ENCODE measurements around the gene ATP6V1C2.
"Not testable (repeated sequence)": the region's sequence is repeated elsewhere in the genome, so short reads cannot be mapped to it uniquely, and the experiment has no call there.

ATP6V1C2 gene

GRCh38 chr2:10812362-10813162 is 91.1 kb downstream of the ATP6V1C2 start, which contains the start of gene PDIA6:
TSS of gene PDIA6 (minus strand) at chr2:10812785. CDS start at chr2:10812696, 89 bp downstream.
- no peaks in the 10 kb centered on the region for H3K9me3 ChIP-seq
- H3K27me3 ChIP-seq (ENCODE audit: low read depth), result no peaks in the 10 kb centered on the region
- DNase-seq (ENCODE audit: low spot score in 2 of 2), result peak; percentile 91 to 98
- H3K4me1 ChIP-seq, result peaks cover 20% of the 10 kb centered on the region
- H3K4me3 ChIP-seq, result peak within 1 kb of the TSS; percentile 76
- in situ Hi-C loops (cut with MboI; ENCODE audit: low sequenced_read_pairs), result no loop called here
- peaks cover 17% of the 10 kb centered on the region for H3K36me3 ChIP-seq (replicated peaks)

DNA sequence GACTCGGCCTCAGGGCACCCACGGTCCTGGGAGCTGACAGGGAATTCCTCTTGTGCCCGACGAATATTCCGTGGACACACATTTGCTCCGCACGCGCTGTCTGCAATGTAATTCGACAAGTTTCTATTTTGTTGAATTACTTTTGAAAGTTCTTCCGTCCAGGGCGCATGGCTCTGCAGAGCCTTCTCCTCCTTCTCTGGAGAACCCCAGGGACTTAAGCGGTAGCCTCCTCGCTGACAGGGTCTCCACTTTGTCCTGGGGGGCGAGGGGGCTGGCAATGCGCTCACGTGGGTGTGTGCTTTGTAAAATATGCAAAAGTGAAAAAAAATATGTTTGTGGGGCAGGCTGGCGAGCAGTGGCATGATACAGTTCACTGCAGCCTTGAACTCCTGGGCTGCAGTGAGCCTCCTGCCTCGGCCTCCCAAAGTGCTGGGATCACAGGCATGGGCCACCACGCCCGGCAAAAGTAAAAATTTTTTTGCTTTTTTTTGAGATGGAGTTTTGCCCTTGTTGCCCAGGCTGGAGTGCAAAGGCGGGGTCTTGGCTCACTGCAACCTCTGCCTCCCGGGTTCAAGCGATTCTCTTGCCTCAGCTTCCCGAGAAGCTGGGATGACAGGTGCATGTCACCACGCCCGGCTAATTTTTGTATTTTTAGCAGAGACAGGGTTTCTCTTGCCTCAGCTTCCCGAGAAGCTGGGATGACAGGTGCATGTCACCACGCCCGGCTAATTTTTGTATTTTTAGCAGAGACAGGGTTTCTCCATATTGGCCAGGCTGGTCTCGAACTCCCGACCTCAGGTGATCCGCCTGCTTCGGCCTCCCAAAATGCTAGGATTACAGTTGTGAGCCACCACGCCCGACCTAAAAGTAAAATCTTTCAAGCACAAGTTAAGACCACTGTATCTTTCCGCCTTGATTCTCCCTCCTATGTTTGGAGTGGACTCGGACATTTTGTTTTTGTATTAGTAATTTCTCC is 92.0 kb downstream of the ATP6V1C2 start:
- peak overlapping the region; percentile 76 for H3K4me3 ChIP-seq
- in situ Hi-C loops (cut with MboI; ENCODE audit: low sequenced_read_pairs); DNase-seq (ENCODE audit: low spot score in 2 of 2): not testable (repeated sequence)

DNA sequence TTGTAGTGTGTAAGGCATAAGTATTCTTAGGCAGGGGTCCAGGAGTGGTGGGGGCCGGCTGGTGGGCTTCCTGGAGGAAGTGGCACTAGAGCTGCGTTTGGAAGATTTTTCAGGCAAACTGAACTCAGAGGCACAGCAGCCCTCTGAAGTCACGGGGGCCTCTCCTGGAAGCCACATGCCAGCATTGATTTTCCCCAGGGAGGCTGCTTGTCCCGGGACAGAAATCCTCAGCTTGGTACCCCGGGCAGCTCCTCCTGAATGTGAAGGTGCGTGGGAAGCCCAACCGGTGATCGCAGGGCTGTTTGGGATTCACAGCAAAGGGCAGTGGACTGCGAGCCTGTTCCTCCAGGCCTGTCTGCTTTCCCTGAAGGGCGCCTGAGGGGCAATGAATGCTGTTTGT is 92.7 kb downstream of the ATP6V1C2 start:
- Histone ChIP-seq H3K4me3 (no peak overlapping the region), H3K27me3 (ENCODE audit: low read depth) (peaks cover under 1% of the 10 kb centered on the region; the same call in 1 of the 2 replicates), H3K36me3 (replicated peaks) (peaks cover 2% of the 10 kb centered on the region), H3K9me3 (no peaks in the 10 kb centered on the region), H3K4me1 (peaks cover 20% of the 10 kb centered on the region)
- DNase-seq (ENCODE audit: low spot score in 2 of 2), result peak in 1 of 2 experiments; percentile 23
- in situ Hi-C loops (cut with MboI; ENCODE audit: low sequenced_read_pairs), result no loop called here

More for the DNA sequence above, 92.0 kb downstream of the ATP6V1C2 start:
- H3K27me3 ChIP-seq (ENCODE audit: low read depth); H3K9me3 ChIP-seq; H3K36me3 ChIP-seq (replicated peaks): not testable (repeated sequence)
- peaks cover 20% of the 10 kb centered on the region for H3K4me1 ChIP-seq

- in situ Hi-C loops (cut with MboI; ENCODE audit: low sequenced_read_pairs), result no loop called here
- no peak for DNase-seq (ENCODE audit: low spot score in 2 of 2)
- H3K4me1 ChIP-seq, result peaks cover 19% of the 10 kb centered on the region
- peaks cover 6% of the 10 kb centered on the region; the same call in 1 of the 2 replicates for H3K27me3 ChIP-seq (ENCODE audit: low read depth)
- no peaks in the 10 kb centered on the region for H3K9me3 ChIP-seq
- no peak overlapping the region for H3K4me3 ChIP-seq
- no peaks in the 10 kb centered on the region for H3K36me3 ChIP-seq (replicated peaks)
These were observed 93.3 kb downstream of the ATP6V1C2 start for GRCh38 chr2:10814571-10815331.

DNA sequence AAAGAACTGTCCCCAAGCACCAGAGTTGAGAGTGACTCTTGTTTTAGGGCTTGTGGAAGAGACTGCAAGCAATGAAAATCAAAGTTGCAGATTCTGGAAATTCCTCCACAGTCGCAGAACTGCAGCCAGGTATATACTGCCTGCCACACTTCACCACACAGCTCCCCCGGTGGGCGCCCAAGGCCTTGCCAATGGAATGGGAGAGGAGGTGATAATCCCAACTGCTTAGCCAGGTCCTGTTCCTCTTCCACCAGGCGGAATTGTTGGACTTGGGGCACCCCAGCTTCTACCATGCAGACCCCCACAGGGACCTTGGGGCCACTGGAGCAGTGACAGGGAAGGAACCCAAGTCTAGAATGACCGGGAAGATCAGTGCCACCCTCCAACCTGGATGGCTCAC is 96.0 kb downstream of the ATP6V1C2 start:
- in situ Hi-C loops (cut with MboI; ENCODE audit: low sequenced_read_pairs), result no loop called here

GRCh38 chr2:10818305-10818704 is 96.9 kb downstream of the ATP6V1C2 start:
- H3K27me3 ChIP-seq (ENCODE audit: low read depth), result peaks cover 17% of the 10 kb centered on the region; the same call in 1 of the 2 replicates

More for the DNA sequence above, 96.0 kb downstream of the ATP6V1C2 start:
- Histone ChIP-seq H3K4me3 (no peak overlapping the region), H3K36me3 (replicated peaks) (no peaks in the 10 kb centered on the region), H3K4me1 (peaks cover 8% of the 10 kb centered on the region; the same call in 1 of the 2 replicates), H3K9me3 (no peaks in the 10 kb centered on the region), H3K27me3 (ENCODE audit: low read depth) (peaks cover 17% of the 10 kb centered on the region; the same call in 1 of the 2 replicates)
- no peak for DNase-seq (ENCODE audit: low spot score in 2 of 2)

DNA sequence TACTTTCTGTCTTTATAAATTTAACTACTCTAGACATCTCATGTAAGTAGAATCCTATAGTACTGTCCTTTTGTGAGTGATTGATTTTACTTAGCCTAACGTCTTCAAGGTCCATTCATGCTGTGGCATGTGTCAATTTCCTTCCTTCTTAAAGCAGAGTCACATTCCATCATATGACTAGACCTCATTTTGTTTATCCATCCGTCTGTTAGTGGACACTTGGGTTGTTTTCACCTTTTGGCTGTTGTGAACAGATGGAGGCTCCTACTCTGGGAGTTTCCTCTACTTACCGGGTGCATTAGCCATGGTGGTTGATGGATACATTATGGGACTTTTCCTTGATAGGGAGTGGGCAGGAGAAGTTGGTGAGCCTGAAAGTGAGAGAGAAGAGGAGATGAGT is 97.6 kb downstream of the ATP6V1C2 start:
- H3K27me3 ChIP-seq (ENCODE audit: low read depth), result peaks cover 17% of the 10 kb centered on the region; the same call in 1 of the 2 replicates
- peaks cover 5% of the 10 kb centered on the region; the same call in 1 of the 2 replicates for H3K4me1 ChIP-seq
- H3K36me3 ChIP-seq (replicated peaks), result no peaks in the 10 kb centered on the region
- in situ Hi-C loops (cut with MboI; ENCODE audit: low sequenced_read_pairs), result no loop called here
- H3K9me3 ChIP-seq, result no peaks in the 10 kb centered on the region
- H3K4me3 ChIP-seq, result no peak overlapping the region
- DNase-seq (ENCODE audit: low spot score in 2 of 2), result no peak

More at GRCh38 chr2:10818305-10818704, 96.9 kb downstream of the ATP6V1C2 start:
- H3K9me3 ChIP-seq; DNase-seq (ENCODE audit: low spot score in 2 of 2); H3K4me3 ChIP-seq; H3K4me1 ChIP-seq; in situ Hi-C loops (cut with MboI; ENCODE audit: low sequenced_read_pairs); H3K36me3 ChIP-seq (replicated peaks): not testable (repeated sequence)

DNA sequence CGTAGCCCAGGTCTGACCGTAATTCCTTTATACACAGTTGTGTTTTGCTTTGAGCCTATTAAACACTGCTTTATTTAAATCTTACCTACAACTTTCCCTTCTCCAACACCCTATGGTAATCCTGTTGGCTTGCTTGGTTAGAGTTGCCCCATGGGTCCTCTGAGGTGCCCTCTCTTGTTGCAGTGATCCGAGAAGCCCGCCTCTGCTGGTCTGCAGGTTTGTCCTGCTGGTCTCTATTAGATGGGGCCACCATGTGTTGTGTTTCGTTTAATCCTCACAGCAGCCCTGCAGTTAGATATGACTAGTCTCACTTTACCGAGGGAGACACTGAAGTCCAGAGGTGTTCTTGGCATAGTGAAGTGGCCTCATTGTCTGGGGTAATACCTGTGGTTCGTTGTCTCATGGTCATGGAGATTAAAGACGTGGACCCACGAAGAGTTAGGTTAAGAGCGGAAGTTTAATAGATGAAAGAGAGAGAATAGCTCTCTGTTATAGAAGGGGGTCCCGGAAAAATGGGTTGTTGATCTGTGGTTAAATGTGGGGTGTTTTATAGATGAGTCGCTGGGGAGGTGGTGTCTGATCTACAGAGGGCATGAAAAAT is 98.4 kb downstream of the ATP6V1C2 start:
- no peaks in the 10 kb centered on the region for H3K9me3 ChIP-seq
- in situ Hi-C loops (cut with MboI; ENCODE audit: low sequenced_read_pairs), result no loop called here
- no peaks in the 10 kb centered on the region for H3K36me3 ChIP-seq (replicated peaks)
- no peak for DNase-seq (ENCODE audit: low spot score in 2 of 2)
- no peak overlapping the region for H3K4me3 ChIP-seq
- H3K4me1 ChIP-seq, result no peaks in the 10 kb centered on the region
- peaks cover 22% of the 10 kb centered on the region; the same call in 1 of the 2 replicates for H3K27me3 ChIP-seq (ENCODE audit: low read depth)

DNA sequence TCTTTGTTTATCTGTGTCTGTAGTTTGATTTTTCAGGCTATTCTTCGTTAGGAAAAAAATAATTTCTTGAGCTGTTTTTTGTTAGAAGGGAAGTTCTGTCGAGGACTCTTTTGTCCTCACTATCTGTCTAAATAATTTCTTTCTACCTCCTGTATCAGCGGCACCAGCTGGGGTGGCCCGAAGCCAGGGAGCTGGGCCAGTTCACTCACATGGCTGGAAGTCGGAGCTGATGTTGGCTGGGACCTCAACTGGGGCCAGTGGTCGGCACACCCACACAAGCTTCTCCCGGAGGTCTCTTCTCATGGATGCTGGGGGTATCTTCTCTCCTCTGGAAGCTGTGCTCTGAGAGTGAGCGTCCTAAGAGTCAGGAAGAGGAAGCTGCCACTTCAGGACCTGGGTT is 99.1 kb downstream of the ATP6V1C2 start:
- no peaks in the 10 kb centered on the region for H3K4me1 ChIP-seq
- no peak overlapping the region for H3K4me3 ChIP-seq
- H3K9me3 ChIP-seq, result no peaks in the 10 kb centered on the region
- in situ Hi-C loops (cut with MboI; ENCODE audit: low sequenced_read_pairs), result no loop called here
- H3K36me3 ChIP-seq (replicated peaks), result no peaks in the 10 kb centered on the region
- peaks cover 27% of the 10 kb centered on the region for H3K27me3 ChIP-seq (ENCODE audit: low read depth)
- DNase-seq (ENCODE audit: low spot score in 2 of 2), result no peak

GRCh38 chr2:10820978-10821695 is 99.7 kb downstream of the ATP6V1C2 start:
- peaks cover 31% of the 10 kb centered on the region for H3K27me3 ChIP-seq (ENCODE audit: low read depth)
- DNase-seq (ENCODE audit: low spot score in 2 of 2), result no peak
- in situ Hi-C loops (cut with MboI; ENCODE audit: low sequenced_read_pairs), result no loop called here

DNA sequence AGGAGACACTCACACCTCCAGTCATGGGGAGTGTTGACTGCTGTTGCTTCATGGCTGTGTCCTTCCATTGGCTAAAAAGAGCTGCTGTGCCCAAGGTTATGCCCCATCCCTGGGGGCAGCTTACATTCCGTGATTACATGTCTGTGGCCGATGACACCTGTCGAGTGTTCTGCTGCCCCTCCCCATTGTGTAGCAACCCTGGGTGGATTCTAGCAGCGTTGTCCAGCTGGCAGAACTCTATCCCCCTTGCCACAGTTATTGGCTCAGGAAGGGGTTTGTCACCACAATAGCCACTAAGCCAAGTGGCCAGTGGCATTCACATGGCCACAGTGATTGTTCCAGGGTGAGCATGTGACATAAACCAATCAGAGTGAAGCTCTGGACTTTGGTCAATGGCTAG is 102.8 kb downstream of the ATP6V1C2 start:
- in situ Hi-C loops (cut with MboI; ENCODE audit: low sequenced_read_pairs), result no loop called here
- DNase-seq (ENCODE audit: low spot score in 2 of 2), result no peak
- no peaks in the 10 kb centered on the region for H3K36me3 ChIP-seq (replicated peaks)
- no peaks in the 10 kb centered on the region for H3K9me3 ChIP-seq
- H3K4me1 ChIP-seq, result no peaks in the 10 kb centered on the region
- H3K4me3 ChIP-seq, result no peak overlapping the region
- peaks cover 56% of the 10 kb centered on the region for H3K27me3 ChIP-seq (ENCODE audit: low read depth)

More at GRCh38 chr2:10820978-10821695, 99.7 kb downstream of the ATP6V1C2 start:
- Histone ChIP-seq H3K36me3 (replicated peaks) (no peaks in the 10 kb centered on the region), H3K9me3 (no peaks in the 10 kb centered on the region), H3K4me3 (no peak overlapping the region), H3K4me1 (no peaks in the 10 kb centered on the region)

GRCh38 chr2:10826026-10826425 is 104.6 kb downstream of the ATP6V1C2 start:
- Histone ChIP-seq H3K27me3 (ENCODE audit: low read depth) (peaks cover 57% of the 10 kb centered on the region), H3K36me3 (replicated peaks) (no peaks in the 10 kb centered on the region), H3K4me1 (no peaks in the 10 kb centered on the region), H3K4me3 (no peak overlapping the region), H3K9me3 (no peaks in the 10 kb centered on the region)
- no peak for DNase-seq (ENCODE audit: low spot score in 2 of 2)
- in situ Hi-C loops (cut with MboI; ENCODE audit: low sequenced_read_pairs), result loop anchor here (25.0 kb wide), 2 partner anchors 586 to 761 kb away; no protein-coding TSS in a partner anchor

All from HAP-1 (cell line).